Uterus (tissue), 4 donors: ENCODE measurements around the gene ADCY5. TPM values are rescaled to one million over a fixed set of nuclear protein-coding genes. Genes with fewer than 3 reads are reported as not detected.

Source experiments
- DNase-seq, 2 donors: peaks; one replicate each; pipeline ENCODE4 v3.0.0-alpha.2; 2019 to 2020
- H3K27ac ChIP-seq, 2 donors: fragments of 200-600 bp; sonication (generic); 1 replicate in 1 of 2; 2 replicates in 1 of 2; pipeline ENCODE4 v1.5.1; 2016 to 2018
- H3K27me3 ChIP-seq, 2 donors: fragments of 200-600 bp; sonication (generic); one replicate each; pipeline ENCODE4 v1.5.1; 2018 to 2019; ENCODE audit warnings: control low read depth in 1 of 2
- H3K36me3 ChIP-seq, 2 donors: fragments of 200-600 bp; sonication (generic); one replicate each; pipeline ENCODE4 v1.5.1; 2019; ENCODE audit warnings: control low read depth in 1 of 2
- H3K4me1 ChIP-seq, 2 donors: fragments of 200-600 bp; sonication (generic); one replicate each; pipeline ENCODE4 v1.5.1; 2018 to 2019; ENCODE audit warnings: control low read depth in 1 of 2
- H3K4me3 ChIP-seq, 2 donors: fragments of 200-600 bp; sonication (generic); 1 replicate in 1 of 2; 2 replicates in 1 of 2; pipeline ENCODE4 v1.5.1; 2018 to 2019; ENCODE audit warnings: mild to moderate bottlenecking in 1 of 2
- H3K9me3 ChIP-seq, 2 donors: fragments of 200-600 bp; sonication (generic); one replicate each; pipeline ENCODE4 v1.5.1; 2019; ENCODE audit warnings: control low read depth in 1 of 2
- CTCF ChIP-seq, 4 experiments: fragments of 200-600 bp in 2 of 4; fragments of 450-650 bp in 2 of 4; sonication (generic) in 2 of 4; IDR thresholded peaks; one replicate each; pipeline ENCODE4 v1.5.1; 2016 to 2019; ENCODE audit warnings: antibody characterized with exemption in 4 of 4, mild to moderate bottlenecking in 2 of 4, moderate library complexity in 1 of 4
- POLR2A ChIP-seq, 2 donors: fragments of 450-650 bp; IDR thresholded peaks; one replicate each; pipeline ENCODE4 v1.6.1; 2016; ENCODE audit warnings: antibody characterized with exemption in 2 of 2, mild to moderate bottlenecking in 1 of 2, moderate library complexity in 1 of 2
- intact Hi-C: fragments of 100-400 bp; cut with DNase I; formaldehyde crosslinking; loops from one replicate; pipeline ENCODE4 v1.15.1; 2023; ENCODE audit warnings: low total_unique reads
- total RNA-seq, 4 donors: library from RNA; depleted of rRNA in 3 of 4; stranded (reverse); fragments of >200 nt in 3 of 4; gene quantifications; one replicate each; pipeline versions ENCODE4 v1.1.0 to v1.2.4, GENCODE V29; 2014 to 2023
- donor health status: DM: yes; HTN: yes; CAD: no.

ADCY5 gene
- total RNA-seq, 4 donors from 2014 or later = 21.1 to 43.5 (median 34.7) TPM

GRCh38 chr3:123416173-123416572 lies 32.7 kb downstream of the ADCY5 start:
- Histone ChIP-seq H3K4me3 (no peak overlapping the region), H3K4me1 (peaks cover 0 to 21% of the 10 kb centered on the region in 2 donors), H3K27me3 (no peaks in the 10 kb centered on the region), H3K36me3 (no peaks in the 10 kb centered on the region), H3K27ac (peak overlapping the region; percentile 38 to 93), H3K9me3 (no peaks in the 10 kb centered on the region)
- intact Hi-C loops = no loop called here
- no peak for DNase-seq
- peak in 1 of 2 donors; percentile 6 for TF ChIP-seq POLR2A (IDR thresholded peaks at IDR 0.05)
- TF ChIP-seq CTCF (IDR thresholded peaks at IDR 0.05) = no peak

GRCh38 chr3:123414973-123415775 lies 33.7 kb downstream of the ADCY5 start:
- Histone ChIP-seq H3K4me1 (peaks cover 0 to 21% of the 10 kb centered on the region in 2 donors), H3K27me3 (no peaks in the 10 kb centered on the region), H3K36me3 (no peaks in the 10 kb centered on the region), H3K4me3 (no peak overlapping the region), H3K27ac (peak overlapping the region; percentile 88 to 93), H3K9me3 (no peaks in the 10 kb centered on the region)
- DNase-seq = no peak
- intact Hi-C loops = no loop called here
- TF ChIP-seq POLR2A (IDR thresholded peaks at IDR 0.05) (no peak), CTCF (IDR thresholded peaks at IDR 0.05) (no peak)

GRCh38 chr3:123412811-123413604 lies 35.9 kb downstream of the ADCY5 start:
- peak; percentile 68 to 69 for DNase-seq
- Histone ChIP-seq H3K4me3 (peak overlapping the region; percentile 19 to 34), H3K9me3 (no peaks in the 10 kb centered on the region), H3K27ac (peak overlapping the region; percentile 88 to 93), H3K36me3 (no peaks in the 10 kb centered on the region), H3K4me1 (peaks cover 0 to 21% of the 10 kb centered on the region in 2 donors), H3K27me3 (no peaks in the 10 kb centered on the region)
- TF ChIP-seq POLR2A (IDR thresholded peaks at IDR 0.05) (peak in 1 of 2 donors; percentile 10), CTCF (IDR thresholded peaks at IDR 0.05) (no peak)
- intact Hi-C loops = no loop called here

- no peaks in the 10 kb centered on the region for H3K36me3 ChIP-seq
- intact Hi-C loops = no loop called here
- H3K27ac ChIP-seq = peak overlapping the region; percentile 88 to 93
- peak overlapping the region in 1 of 2 donors; percentile 34 for H3K4me3 ChIP-seq
- no peak for DNase-seq
- H3K4me1 ChIP-seq = peaks cover 0 to 21% of the 10 kb centered on the region in 2 donors
- H3K9me3 ChIP-seq = no peaks in the 10 kb centered on the region
- no peaks in the 10 kb centered on the region for H3K27me3 ChIP-seq
- TF ChIP-seq CTCF (IDR thresholded peaks at IDR 0.05) = no peak
- TF ChIP-seq POLR2A (IDR thresholded peaks at IDR 0.05) = no peak
These were observed 36.8 kb downstream of the ADCY5 start for GRCh38 chr3:123412076-123412475.
